ENCODE measurements around the gene MGAT5.

Gene MGAT5

GRCh38 chr2:134454426-134454825, 200.6 kb downstream of the MGAT5 start:
- no peak overlapping the region for H2BK15ac ChIP-seq (ENCODE audit: low read length)
- H3K23ac ChIP-seq (ENCODE audit: low read depth, low read length, poor library complexity) = no peak overlapping the region
- no peak overlapping the region for H2BK120ac ChIP-seq (ENCODE audit: low read depth, low read length)
- no peak overlapping the region for H4K8ac ChIP-seq (ENCODE audit: low read depth, low read length)
- no peak overlapping the region for H3K14ac ChIP-seq (ENCODE audit: low read length)
- no peak overlapping the region for H3K4ac ChIP-seq (ENCODE audit: low read length)
- H2AFZ ChIP-seq (ENCODE audit: low read length) = no peak overlapping the region
- no peak overlapping the region for H4K91ac ChIP-seq (ENCODE audit: low read depth, low read length, poor library complexity)
- no peak overlapping the region for H3K9ac ChIP-seq (ENCODE audit: low read depth, low read length, poor library complexity)
- WGBS, 2 donors (ENCODE audit: extremely low coverage in 2 of 2, insufficient read length in 2 of 2, insufficient replicate concordance in 1 of 2) = no CpG with 5 or more reads among the region's 8 CpGs
- no peak overlapping the region for H2BK5ac ChIP-seq (ENCODE audit: low read length)
- H3K9me3 ChIP-seq (replicated peaks in 1 of 2; ENCODE audit: control insufficient read depth in 2 of 2, insufficient read depth in 1 of 2, low read depth in 1 of 2, low read length in 2 of 2) = no peaks in the 10 kb centered on the region
- no peak overlapping the region for H3K4me2 ChIP-seq (ENCODE audit: insufficient read depth, low read length, poor library complexity, severe bottlenecking)
- H3K27ac ChIP-seq (replicated peaks; ENCODE audit: low read length) = no peak overlapping the region
- H3K18ac ChIP-seq (ENCODE audit: low read length) = no peak overlapping the region
- H3K4me3 ChIP-seq (ENCODE audit: low read length in 2 of 2) = no peak overlapping the region
- H3K27me3 ChIP-seq (ENCODE audit: control insufficient read depth in 3 of 3, insufficient read depth in 3 of 3, low read depth in 1 of 3, low read length in 3 of 3) = no peaks in the 10 kb centered on the region
- no peaks in the 10 kb centered on the region for H3K4me1 ChIP-seq (ENCODE audit: control insufficient read depth in 2 of 2, insufficient read depth in 1 of 2, low read depth in 1 of 2, low read length in 2 of 2)
- H3K79me1 ChIP-seq (ENCODE audit: low read depth, low read length) = no peaks in the 10 kb centered on the region
- H2AK5ac ChIP-seq (ENCODE audit: low read depth, low read length) = no peak overlapping the region
- H2BK12ac ChIP-seq (ENCODE audit: low read length) = no peak overlapping the region
- peaks cover 4 to 10% of the 10 kb centered on the region in 2 donors for H3K36me3 ChIP-seq (replicated peaks in 1 of 2; ENCODE audit: control insufficient read depth in 2 of 2, insufficient read depth in 2 of 2, low read length in 2 of 2)
- DNase-seq (ENCODE audit: low spot score) = no peak

DNA sequence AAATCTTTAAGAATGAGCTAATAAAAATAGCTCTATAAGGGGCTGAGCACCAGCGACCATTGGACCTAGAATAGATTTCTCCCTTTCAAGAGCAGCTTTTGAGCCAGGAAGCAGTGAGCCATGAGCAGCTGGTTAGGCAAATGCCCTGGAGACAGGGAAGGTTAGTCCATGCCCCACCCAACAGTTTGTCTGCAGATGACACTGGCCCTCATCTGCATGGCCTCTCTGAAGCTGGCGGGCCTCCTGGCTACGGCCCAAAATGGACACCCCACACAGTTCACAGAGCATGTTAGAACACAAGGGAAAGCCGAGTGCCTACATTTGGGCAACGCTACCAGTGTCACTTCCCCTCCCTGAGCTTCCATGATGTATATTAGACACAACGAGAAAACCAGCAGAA, 201.1 kb downstream of the MGAT5 start:
- no peaks in the 10 kb centered on the region for H3K27me3 ChIP-seq (ENCODE audit: control insufficient read depth in 3 of 3, insufficient read depth in 3 of 3, low read depth in 1 of 3, low read length in 3 of 3)
- H2BK12ac ChIP-seq (ENCODE audit: low read length) = no peak overlapping the region
- no peak overlapping the region for H3K23ac ChIP-seq (ENCODE audit: low read depth, low read length, poor library complexity)
- H3K4me1 ChIP-seq (ENCODE audit: control insufficient read depth in 2 of 2, insufficient read depth in 1 of 2, low read depth in 1 of 2, low read length in 2 of 2) = no peaks in the 10 kb centered on the region
- H2BK5ac ChIP-seq (ENCODE audit: low read length) = no peak overlapping the region
- DNase-seq (ENCODE audit: low spot score) = no peak
- no peak overlapping the region for H3K14ac ChIP-seq (ENCODE audit: low read length)
- H3K9me3 ChIP-seq (replicated peaks in 1 of 2; ENCODE audit: control insufficient read depth in 2 of 2, insufficient read depth in 1 of 2, low read depth in 1 of 2, low read length in 2 of 2) = no peaks in the 10 kb centered on the region
- no peak overlapping the region for H4K8ac ChIP-seq (ENCODE audit: low read depth, low read length)
- H3K4me3 ChIP-seq (ENCODE audit: low read length in 2 of 2) = peak overlapping the region in 1 of 2 donors; percentile 30
- H3K79me1 ChIP-seq (ENCODE audit: low read depth, low read length) = no peaks in the 10 kb centered on the region
- no CpG with 5 or more reads among the region's 6 CpGs for WGBS, 2 donors (ENCODE audit: extremely low coverage in 2 of 2, insufficient read length in 2 of 2, insufficient replicate concordance in 1 of 2)
- H4K91ac ChIP-seq (ENCODE audit: low read depth, low read length, poor library complexity) = no peak overlapping the region
- no peak overlapping the region for H3K9ac ChIP-seq (ENCODE audit: low read depth, low read length, poor library complexity)
- no peak overlapping the region for H2BK120ac ChIP-seq (ENCODE audit: low read depth, low read length)
- H3K4ac ChIP-seq (ENCODE audit: low read length) = no peak overlapping the region
- H3K36me3 ChIP-seq (replicated peaks in 1 of 2; ENCODE audit: control insufficient read depth in 2 of 2, insufficient read depth in 2 of 2, low read length in 2 of 2) = peaks cover 4 to 10% of the 10 kb centered on the region in 2 donors
- H3K18ac ChIP-seq (ENCODE audit: low read length) = no peak overlapping the region
- H3K27ac ChIP-seq (replicated peaks; ENCODE audit: low read length) = no peak overlapping the region
- no peak overlapping the region for H2BK15ac ChIP-seq (ENCODE audit: low read length)
- no peak overlapping the region for H3K4me2 ChIP-seq (ENCODE audit: insufficient read depth, low read length, poor library complexity, severe bottlenecking)
- H2AK5ac ChIP-seq (ENCODE audit: low read depth, low read length) = no peak overlapping the region
- no peak overlapping the region for H2AFZ ChIP-seq (ENCODE audit: low read length)

DNA sequence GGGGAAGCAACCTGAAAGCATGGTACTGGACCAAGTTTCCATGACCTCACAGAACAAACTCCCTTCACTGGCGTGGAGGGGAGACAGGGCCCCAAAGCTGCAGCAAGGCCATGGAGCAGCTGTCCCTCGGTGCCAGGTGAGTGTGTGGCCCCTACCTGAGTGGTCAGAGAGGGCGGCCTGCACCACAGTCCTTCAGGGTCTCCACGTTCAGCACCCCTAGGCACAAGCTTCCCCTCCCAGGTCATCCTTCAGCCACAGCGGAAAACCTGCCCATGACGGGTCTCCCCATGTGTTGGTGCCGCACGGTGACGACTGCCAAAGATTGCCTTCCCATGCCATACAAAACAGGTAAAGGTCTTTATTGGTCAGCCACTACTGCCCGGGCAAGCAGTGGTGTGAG, 201.6 kb downstream of the MGAT5 start:
- no peaks in the 10 kb centered on the region for H3K27me3 ChIP-seq (ENCODE audit: control insufficient read depth in 3 of 3, insufficient read depth in 3 of 3, low read depth in 1 of 3, low read length in 3 of 3)
- H3K4me1 ChIP-seq (ENCODE audit: control insufficient read depth in 2 of 2, insufficient read depth in 1 of 2, low read depth in 1 of 2, low read length in 2 of 2) = peaks cover 0 to 1% of the 10 kb centered on the region in 2 donors
- H3K4me3 ChIP-seq (ENCODE audit: low read length in 2 of 2) = no peak overlapping the region
- no peak overlapping the region for H4K91ac ChIP-seq (ENCODE audit: low read depth, low read length, poor library complexity)
- H3K9ac ChIP-seq (ENCODE audit: low read depth, low read length, poor library complexity) = peak overlapping the region; percentile 5
- no peak overlapping the region for H3K4me2 ChIP-seq (ENCODE audit: insufficient read depth, low read length, poor library complexity, severe bottlenecking)
- DNase-seq (ENCODE audit: low spot score) = no peak
- H3K27ac ChIP-seq (replicated peaks; ENCODE audit: low read length) = no peak overlapping the region
- H2BK120ac ChIP-seq (ENCODE audit: low read depth, low read length) = no peak overlapping the region
- H3K4ac ChIP-seq (ENCODE audit: low read length) = no peak overlapping the region
- no peak overlapping the region for H3K14ac ChIP-seq (ENCODE audit: low read length)
- WGBS, 2 donors (ENCODE audit: extremely low coverage in 2 of 2, insufficient read length in 2 of 2, insufficient replicate concordance in 1 of 2) = no CpG with 5 or more reads among the region's 10 CpGs
- peaks cover 4 to 10% of the 10 kb centered on the region in 2 donors for H3K36me3 ChIP-seq (replicated peaks in 1 of 2; ENCODE audit: control insufficient read depth in 2 of 2, insufficient read depth in 2 of 2, low read length in 2 of 2)
- H3K18ac ChIP-seq (ENCODE audit: low read length) = no peak overlapping the region
- no peak overlapping the region for H3K23ac ChIP-seq (ENCODE audit: low read depth, low read length, poor library complexity)
- H2BK12ac ChIP-seq (ENCODE audit: low read length) = no peak overlapping the region
- H2AFZ ChIP-seq (ENCODE audit: low read length) = no peak overlapping the region
- no peaks in the 10 kb centered on the region for H3K79me1 ChIP-seq (ENCODE audit: low read depth, low read length)
- no peak overlapping the region for H4K8ac ChIP-seq (ENCODE audit: low read depth, low read length)
- H2BK15ac ChIP-seq (ENCODE audit: low read length) = no peak overlapping the region
- no peak overlapping the region for H2AK5ac ChIP-seq (ENCODE audit: low read depth, low read length)
- H3K9me3 ChIP-seq (replicated peaks in 1 of 2; ENCODE audit: control insufficient read depth in 2 of 2, insufficient read depth in 1 of 2, low read depth in 1 of 2, low read length in 2 of 2) = no peaks in the 10 kb centered on the region
- H2BK5ac ChIP-seq (ENCODE audit: low read length) = no peak overlapping the region

DNA sequence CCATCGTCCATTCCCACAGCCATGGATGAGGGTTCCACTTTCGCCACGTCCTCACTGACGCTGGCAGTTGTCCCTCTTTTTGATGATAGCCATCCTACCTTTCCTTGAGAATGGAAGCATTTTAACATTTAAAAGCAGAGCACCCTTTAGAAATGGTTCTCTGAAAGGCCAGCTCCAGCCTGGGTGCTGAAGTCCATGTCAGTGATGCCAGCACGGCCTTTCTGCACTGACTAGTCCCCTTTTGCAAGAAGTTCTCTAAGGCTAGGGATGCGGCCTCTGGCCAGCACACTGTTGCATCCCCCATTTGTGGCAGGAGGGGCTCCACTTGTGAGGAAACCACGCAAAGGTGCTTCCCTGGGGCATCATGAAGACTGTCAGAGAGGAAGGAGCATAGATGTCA, 203.5 kb downstream of the MGAT5 start:
- no peaks in the 10 kb centered on the region for H3K27me3 ChIP-seq (ENCODE audit: control insufficient read depth in 3 of 3, insufficient read depth in 3 of 3, low read depth in 1 of 3, low read length in 3 of 3)
- H3K4me2 ChIP-seq (ENCODE audit: insufficient read depth, low read length, poor library complexity, severe bottlenecking) = no peak overlapping the region
- H3K27ac ChIP-seq (replicated peaks; ENCODE audit: low read length) = no peak overlapping the region
- H3K23ac ChIP-seq (ENCODE audit: low read depth, low read length, poor library complexity) = no peak overlapping the region
- WGBS, 2 donors (ENCODE audit: extremely low coverage in 2 of 2, insufficient read length in 2 of 2, insufficient replicate concordance in 1 of 2) = no CpG with 5 or more reads among the region's 7 CpGs
- peaks cover 4 to 10% of the 10 kb centered on the region in 2 donors for H3K36me3 ChIP-seq (replicated peaks in 1 of 2; ENCODE audit: control insufficient read depth in 2 of 2, insufficient read depth in 2 of 2, low read length in 2 of 2)
- no peak overlapping the region for H4K91ac ChIP-seq (ENCODE audit: low read depth, low read length, poor library complexity)
- H2AK5ac ChIP-seq (ENCODE audit: low read depth, low read length) = no peak overlapping the region
- no peak overlapping the region for H4K8ac ChIP-seq (ENCODE audit: low read depth, low read length)
- no peak overlapping the region for H2BK120ac ChIP-seq (ENCODE audit: low read depth, low read length)
- no peak overlapping the region for H2BK12ac ChIP-seq (ENCODE audit: low read length)
- no peaks in the 10 kb centered on the region for H3K9me3 ChIP-seq (replicated peaks in 1 of 2; ENCODE audit: control insufficient read depth in 2 of 2, insufficient read depth in 1 of 2, low read depth in 1 of 2, low read length in 2 of 2)
- no peak overlapping the region for H3K18ac ChIP-seq (ENCODE audit: low read length)
- no peak overlapping the region for H2BK15ac ChIP-seq (ENCODE audit: low read length)
- H2BK5ac ChIP-seq (ENCODE audit: low read length) = no peak overlapping the region
- H3K9ac ChIP-seq (ENCODE audit: low read depth, low read length, poor library complexity) = no peak overlapping the region
- H3K4ac ChIP-seq (ENCODE audit: low read length) = no peak overlapping the region
- H3K79me1 ChIP-seq (ENCODE audit: low read depth, low read length) = no peaks in the 10 kb centered on the region
- H2AFZ ChIP-seq (ENCODE audit: low read length) = no peak overlapping the region
- H3K4me1 ChIP-seq (ENCODE audit: control insufficient read depth in 2 of 2, insufficient read depth in 1 of 2, low read depth in 1 of 2, low read length in 2 of 2) = peaks cover 0 to 6% of the 10 kb centered on the region in 2 donors
- no peak overlapping the region for H3K14ac ChIP-seq (ENCODE audit: low read length)
- no peak overlapping the region for H3K4me3 ChIP-seq (ENCODE audit: low read length in 2 of 2)
- no peak for DNase-seq (ENCODE audit: low spot score)
